NCI-H2107 treated with DMSO at 0.1 percent for 48 hours (cell line): ENCODE results near the gene TMEM62.
"Not testable (repeated sequence)": the region's sequence is repeated elsewhere in the genome, so short reads cannot be mapped to it uniquely, and the experiment has no call there.

ENCODE experiments used
- DNase-seq: peaks from one replicate; lab custom pipeline; 2025; ENCODE audit not compliant: unreplicated experiment; lab: John Stamatoyannopoulos, UW

TMEM62 gene

GRCh38 chr15:43175656-43176309, 42.4 kb downstream of the TMEM62 start:
- DNase-seq, result not testable (repeated sequence)

- not testable (repeated sequence) for DNase-seq
Observed at GRCh38 chr15:43177147-43177546, 43.8 kb downstream of the TMEM62 start.

- no peak for DNase-seq
Observed at GRCh38 chr15:43183270-43183669, 49.9 kb downstream of the TMEM62 start.

- DNase-seq, result no peak
Observed at GRCh38 chr15:43184407-43185124, 51.2 kb downstream of the TMEM62 start.

GRCh38 chr15:43185157-43186002, 52.0 kb downstream of the TMEM62 start, which contains the start of gene CCNDBP1:
Gene CCNDBP1, plus strand, starts transcription at chr15:43185403. Its CDS starts 96 bp downstream, at chr15:43185499.
- DNase-seq, result peak; percentile 26

GRCh38 chr15:43186003-43186353, 52.6 kb downstream of the TMEM62 start:
- no peak for DNase-seq

GRCh38 chr15:43187544-43188155, 54.3 kb downstream of the TMEM62 start:
- DNase-seq, result no peak

- DNase-seq, result no peak
Observed at GRCh38 chr15:43189296-43189695, 55.9 kb downstream of the TMEM62 start.

- no peak for DNase-seq
Observed at GRCh38 chr15:43190178-43190577, 56.8 kb downstream of the TMEM62 start.

GRCh38 chr15:43193710-43194109, 60.3 kb downstream of the TMEM62 start:
- DNase-seq, result no peak

GRCh38 chr15:43194795-43195194, 61.4 kb downstream of the TMEM62 start:
- no peak for DNase-seq

GRCh38 chr15:43196760-43197548, 63.6 kb downstream of the TMEM62 start:
- no peak for DNase-seq

- not testable (repeated sequence) for DNase-seq
Observed at GRCh38 chr15:43197773-43198172, 64.4 kb downstream of the TMEM62 start.

- not testable (repeated sequence) for DNase-seq
Observed at GRCh38 chr15:43198556-43198955, 65.2 kb downstream of the TMEM62 start.

GRCh38 chr15:43198992-43199391, 65.6 kb downstream of the TMEM62 start:
- DNase-seq, result no peak

GRCh38 chr15:43199945-43200488, 66.6 kb downstream of the TMEM62 start:
- no peak for DNase-seq

GRCh38 chr15:43204016-43204901, 70.9 kb downstream of the TMEM62 start:
- no peak for DNase-seq

GRCh38 chr15:43206054-43206453, 72.7 kb downstream of the TMEM62 start:
- no peak for DNase-seq

- no peak for DNase-seq
Observed at GRCh38 chr15:43207024-43207423, 73.6 kb downstream of the TMEM62 start.
